Gastroesophageal sphincter (tissue), 3 donors: ENCODE results near the gene TMEM121B.

Experiments
- POLR2A ChIP-seq, 2 donors: fragments of 450-650 bp; IDR thresholded peaks; one replicate each; pipeline ENCODE4 v1.6.1; 2017; ENCODE audit warnings: antibody characterized with exemption in 2 of 2, mild to moderate bottlenecking in 2 of 2, moderate library complexity in 1 of 2
- TF ChIP-seq, protein P1 (sequence below), 4 experiments: fragments of 200-600 bp in 2 of 4; fragments of 450-650 bp in 2 of 4; sonication (generic) in 1 of 4; IDR thresholded peaks; one replicate each; pipeline ENCODE4 v1.5.1; 2017 to 2019; ENCODE audit warnings: antibody characterized with exemption in 4 of 4, mild to moderate bottlenecking in 2 of 4, moderate library complexity in 2 of 4

DNA sequence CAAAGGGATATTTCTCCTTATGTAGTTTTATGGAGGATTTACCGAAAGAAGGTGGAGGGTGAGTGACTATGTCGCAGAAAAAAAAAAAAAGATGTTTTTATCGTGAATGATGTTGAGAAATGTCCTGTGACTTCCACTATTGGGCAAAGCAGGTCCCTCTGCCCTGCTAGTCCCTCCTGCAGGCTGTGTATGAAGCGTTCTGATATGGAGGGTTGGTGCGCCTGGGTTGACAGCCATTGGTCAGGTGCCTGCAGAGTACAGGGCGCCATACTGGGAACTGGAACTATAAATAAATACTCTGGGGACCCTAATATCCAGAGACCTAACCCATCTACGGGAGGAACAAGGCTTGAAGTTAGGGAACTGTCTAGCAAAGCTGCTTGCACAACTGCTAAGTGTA lies 34.9 kb downstream of the TMEM121B start:
- TF ChIP-seq, protein P1, sequence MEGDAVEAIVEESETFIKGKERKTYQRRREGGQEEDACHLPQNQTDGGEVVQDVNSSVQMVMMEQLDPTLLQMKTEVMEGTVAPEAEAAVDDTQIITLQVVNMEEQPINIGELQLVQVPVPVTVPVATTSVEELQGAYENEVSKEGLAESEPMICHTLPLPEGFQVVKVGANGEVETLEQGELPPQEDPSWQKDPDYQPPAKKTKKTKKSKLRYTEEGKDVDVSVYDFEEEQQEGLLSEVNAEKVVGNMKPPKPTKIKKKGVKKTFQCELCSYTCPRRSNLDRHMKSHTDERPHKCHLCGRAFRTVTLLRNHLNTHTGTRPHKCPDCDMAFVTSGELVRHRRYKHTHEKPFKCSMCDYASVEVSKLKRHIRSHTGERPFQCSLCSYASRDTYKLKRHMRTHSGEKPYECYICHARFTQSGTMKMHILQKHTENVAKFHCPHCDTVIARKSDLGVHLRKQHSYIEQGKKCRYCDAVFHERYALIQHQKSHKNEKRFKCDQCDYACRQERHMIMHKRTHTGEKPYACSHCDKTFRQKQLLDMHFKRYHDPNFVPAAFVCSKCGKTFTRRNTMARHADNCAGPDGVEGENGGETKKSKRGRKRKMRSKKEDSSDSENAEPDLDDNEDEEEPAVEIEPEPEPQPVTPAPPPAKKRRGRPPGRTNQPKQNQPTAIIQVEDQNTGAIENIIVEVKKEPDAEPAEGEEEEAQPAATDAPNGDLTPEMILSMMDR (IDR thresholded peaks at IDR 0.05): no peak
- no peak for TF ChIP-seq POLR2A (IDR thresholded peaks at IDR 0.05)
